Endothelial cell of umbilical vein (primary cell): ENCODE data around the gene ADAM11. TPM values are rescaled to one million over a fixed set of nuclear protein-coding genes. Genes with fewer than 3 reads are reported as not detected.

Experiments
- BruUV-seq: library from RNA; stranded (reverse); fragments of 400-500 nt; replicated peaks from 2 replicates; lab custom pipeline; 2021; lab: Mats Ljungman, UMichigan
- CTCF ChIA-PET: fragments of 300-600, 350-600 bp; sonication (Branson Sonifier 250); formaldehyde crosslinking; loops from one replicate; lab custom pipeline; 2021; ENCODE audit warnings: antibody characterized with exemption, inconsistent platforms; lab: Charles Lee
- POLR2A ChIA-PET: fragments of 300-600, 350-600 bp; sonication (Branson Sonifier 250); formaldehyde crosslinking; loops from one replicate; lab custom pipeline; 2021; ENCODE audit warnings: antibody characterized with exemption, inconsistent platforms; lab: Charles Lee
- DNase-seq: peaks from one replicate; pipeline ENCODE4 v3.0.0-alpha.2; 2011; ENCODE audit warnings: low read depth, low spot score
- FAIRE-seq: peaks from 2 replicates; lab custom pipeline; 2011; peaks lifted over from hg19 to GRCh38; lab: Jason Lieb, UNC
- H2AFZ ChIP-seq: 2 replicates; pipeline ENCODE4 v1.6.0; 2012; ENCODE audit warnings: low read depth, low read length, control low read depth, inconsistent platforms
- H3K27ac ChIP-seq: 2 replicates; pipeline ENCODE4 v1.5.1; 2011; ENCODE audit warnings: low read depth, mild to moderate bottlenecking, control low read depth, low read length, moderate library complexity; ENCODE audit not compliant: insufficient read depth
- H3K27me3 ChIP-seq, 2 experiments: 2 replicates each; pipeline versions ENCODE4 v1.6.0 to v1.6.1; 2011; ENCODE audit warnings: low read length in 2 of 2, mixed read lengths in 1 of 2; ENCODE audit not compliant: control insufficient read depth in 2 of 2, insufficient read depth in 2 of 2
- H3K36me3 ChIP-seq, 2 experiments: 2 replicates in 1 of 2; 3 replicates in 1 of 2; pipeline ENCODE4 v1.5.1; 2011; ENCODE audit warnings: low read length in 2 of 2, mild to moderate bottlenecking in 1 of 2, moderate library complexity in 1 of 2; ENCODE audit not compliant: control insufficient read depth in 2 of 2, insufficient read depth in 2 of 2; ENCODE audit errors: extremely low read depth in 1 of 2
- H3K4me1 ChIP-seq: 3 replicates; pipeline ENCODE4 v1.5.1; 2011; ENCODE audit warnings: mild to moderate bottlenecking, low read length; ENCODE audit not compliant: control insufficient read depth, insufficient read depth; ENCODE audit errors: extremely low read depth
- H3K4me2 ChIP-seq: 2 replicates; pipeline ENCODE4 v1.6.1; 2011; ENCODE audit warnings: low read length, control low read depth, mixed read lengths; ENCODE audit not compliant: insufficient read depth
- H3K4me3 ChIP-seq, 3 experiments: fragments of 200-600 bp in 1 of 3; sonication (generic), shearing (Covaris generic) in 1 of 3; replicated peaks in 1 of 3; 2 replicates each; pipeline ENCODE4 v1.5.1; 2011 to 2016; ENCODE audit warnings: control low read depth in 3 of 3, low read length in 3 of 3, mild to moderate bottlenecking in 2 of 3, inconsistent platforms in 1 of 3, low read depth in 1 of 3, moderate library complexity in 1 of 3; ENCODE audit not compliant: insufficient read depth in 1 of 3
- H3K79me2 ChIP-seq: 2 replicates; pipeline ENCODE4 v1.6.0; 2012; ENCODE audit warnings: low read length, inconsistent platforms; ENCODE audit not compliant: control insufficient read depth, insufficient read depth
- H3K9ac ChIP-seq: replicated peaks from 2 replicates; pipeline ENCODE3; 2011; ENCODE audit warnings: low read length, control low read depth; ENCODE audit not compliant: insufficient read depth; ENCODE audit errors: extremely low read depth
- H3K9me1 ChIP-seq: replicated peaks from 3 replicates; pipeline ENCODE4 v1.6.0; 2011; ENCODE audit warnings: mild to moderate bottlenecking, low read length; ENCODE audit not compliant: control insufficient read depth, insufficient read depth; ENCODE audit errors: extremely low read depth
- H3K9me3 ChIP-seq: replicated peaks from 2 replicates; pipeline ENCODE4 v1.5.1; 2012; ENCODE audit warnings: low read length, inconsistent platforms; ENCODE audit not compliant: control insufficient read depth, insufficient read depth
- H4K20me1 ChIP-seq: replicated peaks from 2 replicates; pipeline ENCODE3; 2011; ENCODE audit warnings: mild to moderate bottlenecking, low read length; ENCODE audit not compliant: control insufficient read depth, insufficient read depth; ENCODE audit errors: extremely low read depth
- CTCF ChIP-seq, 2 donors: IDR thresholded peaks; 1 replicate in 1 of 2; 2 replicates in 1 of 2; pipeline ENCODE4 v1.5.1; 2011; ENCODE audit warnings: low read length in 2 of 2, mild to moderate bottlenecking in 2 of 2, moderate library complexity in 2 of 2, control low read depth in 1 of 2, inconsistent platforms in 1 of 2, low read depth in 1 of 2; ENCODE audit not compliant: insufficient read depth in 1 of 2; ENCODE audit errors: extremely low read depth in 1 of 2
- EZH2 ChIP-seq: IDR thresholded peaks from 2 replicates; pipeline ENCODE4 v1.6.1; 2012; ENCODE audit warnings: borderline replicate concordance, low read depth, mild to moderate bottlenecking, moderate library complexity, low read length, inconsistent platforms; ENCODE audit not compliant: severe bottlenecking
- dilution Hi-C: fragments of 300-500 bp; cut with MboI; formaldehyde crosslinking; loops from one replicate; pipeline ENCODE4 v1.15.0; 2019; ENCODE audit warnings: low sequenced_read_pairs; ENCODE audit not compliant: extremely low pct_ligation_motif_present
- intact Hi-C: fragments of 100-400 bp; cut with micrococcal nuclease; formaldehyde crosslinking; loops from one replicate; pipeline ENCODE4 v1.10.0; 2022
- polyA plus RNA-seq, 4 experiments: library from polyadenylated mRNA; depleted of rRNA in 3 of 4; stranded (reverse) in 3 of 4; unstranded in 1 of 4; fragments of >200 nt; gene quantifications; 2 replicates each; pipeline versions ENCODE4 v1.2.1 to v1.2.3, GENCODE V29; 2011 to 2012; ENCODE audit warnings: missing spikeins in 1 of 4
- total RNA-seq: library from RNA; stranded (reverse); gene quantifications from 2 replicates; pipeline ENCODE4 v1.2.3, GENCODE V29; 2021

The ADAM11 gene
- total and polyA plus RNA-seq, 2 donors (not counting 3 experiments of a cell fraction or from before 2014, with no cell fraction given) = 0.71 to 1.1 TPM

- dilution Hi-C loops = loop anchor here (25.0 kb wide), 1 partner anchor 103 kb away; no protein-coding TSS in a partner anchor
- POLR2A ChIA-PET = no interaction called here
- H3K4me2 ChIP-seq = no peak overlapping the region
Measured at GRCh38 chr17:44759086-44759915, 513 bp downstream of the ADAM11 start.

More at GRCh38 chr17:44759086-44759915, 513 bp downstream of the ADAM11 start:
- H3K9ac ChIP-seq = no peak overlapping the region
- no peaks in the 10 kb centered on the region for H3K9me1 ChIP-seq
- no peak overlapping the region for H3K27ac ChIP-seq
- H2AFZ ChIP-seq = peak overlapping the region; percentile 51
- no peaks in the 10 kb centered on the region for H3K36me3 ChIP-seq
- DNase-seq (no peak), FAIRE-seq (no peak)
- no TSS peak for BruUV-seq
- intact Hi-C loops = no loop called here
- peak overlapping the region in 1 of 3 experiments; percentile 28 for H3K4me3 ChIP-seq
- no peaks in the 10 kb centered on the region for H3K79me2 ChIP-seq
- no peaks in the 10 kb centered on the region for H3K9me3 ChIP-seq
- no peaks in the 10 kb centered on the region for H4K20me1 ChIP-seq
- CTCF ChIA-PET = interaction anchor here (0.6 to 1.8 kb wide), 5 partner anchors 17 to 263 kb away, joined by 3 to 9 read pairs (median 4); no protein-coding TSS in a partner anchor
- TF ChIP-seq EZH2 (no peak), CTCF (IDR thresholded peaks at IDR 0.05; ENCODE audit: extremely low read depth in 1 of 2, insufficient read depth in 1 of 2, low read depth in 1 of 2, low read length in 2 of 2) (peak in 1 of 2 donors; percentile 37)
- peaks cover 5% of the 10 kb centered on the region for H3K4me1 ChIP-seq
- H3K27me3 ChIP-seq = no peaks in the 10 kb centered on the region
